Hematopoietic multipotent progenitor cell treated with erythropoietin and hydrocortisone succinate and interleukin-3 and kit ligand, for 8 days (in vitro differentiated cells): ENCODE results near the gene MACROH2A1.

Experiments used
- DNase-seq: peaks from one replicate; pipeline ENCODE4 v3.0.0-alpha.2; 2015

Gene MACROH2A1

DNA sequence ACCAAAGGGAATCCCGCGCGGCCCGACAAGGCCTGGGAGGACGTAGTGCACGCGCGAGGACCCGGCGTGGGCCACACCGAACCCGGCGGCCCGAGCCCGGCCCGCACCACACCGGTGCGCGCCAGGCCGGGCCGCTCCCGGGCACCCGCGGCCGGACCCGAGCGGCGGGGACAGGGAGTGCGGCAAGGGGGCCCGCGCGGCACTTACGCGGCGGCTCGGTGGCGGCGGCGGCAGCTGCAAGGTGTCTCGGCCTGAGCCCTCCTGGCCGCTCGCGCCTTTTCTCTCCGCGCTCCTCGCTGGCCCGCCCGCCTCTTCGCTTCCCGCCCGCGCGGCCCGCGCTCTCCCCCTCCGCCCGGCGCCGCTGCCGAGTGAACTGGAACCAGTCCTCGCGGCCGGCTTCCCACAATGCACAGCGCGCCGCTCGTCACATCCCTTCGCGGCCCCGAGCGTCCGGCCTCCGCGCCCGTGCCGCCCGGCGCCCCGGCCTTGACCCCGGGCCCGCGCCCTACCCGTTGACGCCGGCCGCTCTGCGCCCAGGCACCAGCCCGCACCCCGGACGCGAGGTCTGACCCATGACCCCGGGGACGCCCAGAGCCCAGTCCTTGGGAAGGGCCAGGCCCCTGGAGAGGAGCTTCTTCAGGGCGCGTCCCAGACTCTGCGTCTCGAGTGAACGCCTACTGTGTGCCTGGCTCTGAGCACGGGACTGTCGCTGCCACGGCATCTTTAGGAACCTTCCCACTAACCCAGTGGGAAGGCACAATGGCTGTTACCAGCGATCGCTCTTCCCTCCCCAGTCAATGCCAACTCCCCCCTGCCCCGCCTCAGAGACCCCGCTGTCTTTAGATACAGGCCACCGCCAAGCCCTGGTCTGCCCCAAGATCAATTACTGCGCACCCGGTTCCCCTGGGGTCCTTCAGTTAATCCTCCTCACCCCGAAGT is at the start of gene MACROH2A1:
Gene MACROH2A1 (minus strand): TSS at position 377 of the 939 bp plus-strand sequence. CDS start 10,138 bp downstream, outside the sequence.
- DNase-seq: peak; percentile 84

DNA sequence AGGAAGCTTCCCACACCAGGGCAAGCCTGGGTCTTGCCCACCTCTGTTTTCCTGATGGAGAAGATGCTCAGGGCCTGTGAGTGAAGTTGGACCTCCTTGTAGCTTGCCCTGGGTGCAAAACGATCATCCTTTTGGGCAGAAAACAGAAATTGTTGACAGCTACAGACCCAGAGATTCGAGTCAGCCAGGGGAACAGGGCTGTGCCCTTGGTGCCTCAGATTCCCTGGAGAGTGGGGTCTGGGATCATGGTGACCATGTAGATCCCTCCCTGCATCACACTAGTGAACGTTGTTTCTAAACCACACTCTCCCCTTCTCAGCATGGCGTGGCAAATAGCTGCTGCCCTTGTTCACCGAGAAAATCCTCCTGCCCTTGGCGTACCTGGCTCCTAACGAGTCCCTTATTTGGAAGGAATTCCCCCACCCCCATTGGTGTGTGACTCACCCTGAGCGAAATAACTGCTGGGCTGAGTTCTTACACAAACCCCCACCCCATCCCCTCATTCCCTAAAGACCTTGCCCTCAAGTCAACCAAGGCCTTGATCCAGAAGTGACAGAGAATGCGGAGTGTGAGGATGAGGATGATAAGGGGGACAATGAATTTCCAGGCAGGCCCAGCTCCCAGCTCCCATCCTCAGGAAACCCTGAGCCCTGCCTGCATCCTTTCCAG is 49.2 kb upstream of the MACROH2A1 start:
- no peak for DNase-seq

DNA sequence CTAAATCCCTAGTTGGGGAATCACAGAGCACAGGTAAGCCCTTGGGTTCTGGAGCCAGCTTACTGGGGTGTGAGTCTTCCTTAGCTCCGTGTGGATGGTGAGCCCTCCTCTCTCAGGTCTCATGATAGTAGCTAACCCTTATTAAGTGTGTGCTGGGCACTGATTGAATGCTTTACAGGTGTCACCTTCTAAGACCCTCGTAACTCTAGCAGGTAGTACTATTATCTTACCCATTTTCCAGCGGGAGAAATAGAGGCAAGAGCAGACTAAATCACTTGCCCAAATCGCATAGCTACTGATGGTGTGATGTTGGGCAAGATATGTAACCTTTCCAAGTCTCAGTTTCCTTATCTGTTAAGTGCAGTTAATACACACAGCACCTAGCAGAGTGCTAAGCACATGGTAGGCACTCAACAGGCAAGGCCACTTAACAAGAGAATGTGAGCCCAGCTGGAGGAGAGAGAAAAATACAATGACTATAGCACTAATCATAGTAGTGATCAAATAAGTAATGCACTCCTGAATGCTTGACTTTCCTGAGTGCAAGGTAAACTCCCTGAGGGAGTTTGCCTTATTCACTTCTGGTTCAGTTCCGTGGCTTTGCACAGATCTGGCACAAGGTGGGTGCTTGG is 48.4 kb upstream of the MACROH2A1 start, which contains the start of gene DCANP1:
Gene DCANP1 (minus strand): TSS at position 51 of the 632 bp plus-strand sequence. CDS start 240 bp downstream, outside the sequence.
- no peak for DNase-seq

DNA sequence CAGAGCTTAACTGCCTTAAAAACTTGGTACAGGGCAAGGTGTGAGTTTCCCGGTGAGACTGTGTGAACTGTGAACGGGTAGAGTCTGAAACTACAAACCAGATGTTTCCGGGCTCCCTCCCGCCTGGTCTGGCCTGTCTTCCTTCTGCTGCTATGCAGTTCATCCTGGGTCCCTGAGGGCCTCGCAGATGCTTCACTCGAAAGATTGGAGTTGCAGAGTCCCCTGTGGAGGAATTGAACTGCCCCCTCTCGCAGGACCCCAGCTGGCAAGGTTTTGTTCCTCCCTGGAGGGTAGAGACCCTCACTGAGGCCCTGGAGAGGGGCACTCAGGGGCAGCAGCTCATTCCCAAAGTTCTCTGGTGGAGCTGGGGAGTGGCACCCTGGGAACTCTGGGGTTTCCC is 47.6 kb upstream of the MACROH2A1 start:
- no peak for DNase-seq

DNA sequence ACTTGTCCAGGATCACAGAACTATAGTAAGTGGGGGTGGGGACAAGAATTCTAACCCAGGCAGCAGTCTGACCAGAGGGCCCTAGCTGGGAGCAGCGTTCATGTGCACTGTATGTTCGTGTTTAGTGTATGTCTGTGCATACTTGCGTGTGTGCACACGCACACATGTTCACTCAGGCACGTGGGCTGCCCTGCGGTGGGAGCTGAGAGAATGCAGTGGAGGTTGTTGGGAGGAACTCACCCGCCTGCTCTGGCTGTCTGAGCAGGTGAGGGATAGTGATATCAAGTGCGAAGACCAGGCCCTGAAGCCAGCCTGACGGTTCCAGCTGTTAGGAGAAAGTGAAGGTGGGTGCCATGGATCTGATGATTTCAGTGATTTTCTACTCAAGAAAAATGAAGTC is 47.2 kb upstream of the MACROH2A1 start:
- DNase-seq: no peak

DNA sequence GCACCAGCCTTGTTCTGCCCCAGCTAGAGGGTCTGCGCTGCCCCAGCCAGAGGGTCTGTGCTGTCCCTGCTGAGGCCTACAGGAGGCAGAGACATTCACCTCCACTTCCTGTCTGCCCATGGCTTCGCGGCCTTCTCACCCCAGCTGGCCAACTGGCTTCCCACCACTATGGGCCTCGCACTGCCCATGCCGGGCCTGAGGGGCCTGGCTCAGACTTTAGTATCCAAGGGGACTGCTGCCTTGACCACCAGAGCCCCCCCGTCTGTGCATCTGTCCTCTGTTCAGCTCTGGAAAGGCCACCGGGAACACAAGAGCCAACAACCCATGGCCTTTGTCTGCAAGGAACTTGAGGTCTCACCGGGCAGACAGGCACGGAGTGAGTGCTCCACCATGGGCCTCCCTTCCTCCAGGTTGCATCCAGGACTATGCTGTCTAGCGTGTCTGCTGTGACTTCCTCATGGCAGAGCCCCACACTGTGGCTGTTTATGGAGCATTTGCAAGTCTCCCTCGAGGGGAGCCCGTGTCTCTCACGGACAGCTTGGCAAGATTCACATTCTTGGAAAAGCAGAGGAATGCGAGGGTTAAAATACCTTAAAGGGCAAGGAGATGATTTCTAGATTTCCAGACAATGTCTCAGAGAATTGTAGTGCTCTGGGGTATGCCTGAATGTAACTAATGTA is 46.4 kb upstream of the MACROH2A1 start:
- DNase-seq: no peak

DNA sequence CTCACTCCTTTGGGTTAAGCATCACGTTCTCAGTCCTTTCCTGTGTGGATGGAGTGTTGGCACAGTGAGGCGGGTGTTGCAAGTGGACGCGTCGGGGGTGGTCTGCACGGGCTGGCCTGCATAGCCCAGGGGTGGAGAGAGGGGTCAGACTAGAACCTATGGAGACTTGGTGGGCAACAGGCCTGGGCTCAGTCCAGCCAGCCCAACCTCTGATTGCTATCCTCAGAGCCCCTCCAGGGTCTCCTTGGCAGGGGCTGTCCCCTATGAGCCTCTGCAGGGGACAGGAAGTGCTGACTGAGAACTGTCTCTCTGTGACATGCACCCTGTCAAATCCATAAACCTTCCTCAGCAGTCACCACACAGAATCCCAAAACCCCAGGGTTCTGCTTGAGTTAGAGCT is 45.9 kb upstream of the MACROH2A1 start:
- no peak for DNase-seq

DNA sequence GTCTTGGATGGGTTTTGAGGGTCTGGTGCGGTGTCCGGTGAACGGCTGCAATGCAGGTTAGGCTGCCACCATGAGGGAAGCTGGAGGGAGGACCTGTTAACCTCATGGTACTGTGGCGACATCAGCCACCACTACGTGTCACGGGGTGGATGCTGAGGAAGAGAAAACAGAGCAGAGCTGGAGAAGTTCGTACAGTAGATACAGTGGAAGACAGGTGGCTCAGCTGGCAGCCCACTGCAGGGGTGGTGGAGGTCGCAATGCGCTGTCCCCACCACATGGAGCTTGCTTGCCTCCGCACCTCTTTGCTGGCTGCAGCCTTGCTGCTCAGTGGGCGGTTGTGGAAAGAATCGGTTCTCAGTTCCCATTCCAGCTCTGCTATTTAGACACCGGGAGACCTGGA is 45.3 kb upstream of the MACROH2A1 start:
- DNase-seq: no peak

DNA sequence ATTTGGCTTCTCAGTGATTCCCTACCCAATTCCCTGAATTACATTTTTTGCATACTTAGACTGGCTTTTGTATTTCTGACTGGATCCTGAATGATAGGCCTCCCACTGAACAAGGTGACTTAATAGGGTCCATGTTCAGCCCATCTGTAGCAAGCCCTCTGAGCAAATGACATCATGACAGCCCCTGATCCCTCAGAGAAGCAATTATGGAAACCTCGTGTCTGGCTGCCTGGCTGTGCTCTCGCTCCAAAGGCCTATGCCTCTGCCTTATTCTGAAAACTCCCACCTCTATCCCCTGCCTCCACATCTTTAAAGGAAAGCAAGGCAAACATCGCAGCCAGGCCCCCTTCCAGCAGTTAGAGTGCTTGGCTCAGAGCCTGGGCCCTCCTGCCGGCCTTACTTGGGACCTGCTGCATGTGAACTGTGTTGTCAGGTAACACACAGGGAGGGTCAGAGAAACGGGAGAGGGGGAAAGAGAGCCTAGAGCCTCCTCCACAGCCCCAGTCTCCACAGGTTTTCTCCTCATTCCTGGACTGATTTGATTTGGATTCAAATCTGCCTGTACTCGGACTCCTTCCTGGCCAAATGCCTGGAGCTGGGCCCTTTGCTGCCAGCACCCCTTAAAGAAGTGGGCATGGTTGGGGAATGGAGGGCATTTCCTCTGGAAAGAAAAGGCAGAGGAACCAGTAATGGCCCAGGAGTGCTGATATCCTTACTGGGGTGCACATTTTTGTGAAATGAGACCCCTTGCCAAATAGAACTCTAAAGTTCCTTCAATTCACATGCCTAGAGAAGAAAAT is 44.3 kb upstream of the MACROH2A1 start:
- no peak for DNase-seq

DNA sequence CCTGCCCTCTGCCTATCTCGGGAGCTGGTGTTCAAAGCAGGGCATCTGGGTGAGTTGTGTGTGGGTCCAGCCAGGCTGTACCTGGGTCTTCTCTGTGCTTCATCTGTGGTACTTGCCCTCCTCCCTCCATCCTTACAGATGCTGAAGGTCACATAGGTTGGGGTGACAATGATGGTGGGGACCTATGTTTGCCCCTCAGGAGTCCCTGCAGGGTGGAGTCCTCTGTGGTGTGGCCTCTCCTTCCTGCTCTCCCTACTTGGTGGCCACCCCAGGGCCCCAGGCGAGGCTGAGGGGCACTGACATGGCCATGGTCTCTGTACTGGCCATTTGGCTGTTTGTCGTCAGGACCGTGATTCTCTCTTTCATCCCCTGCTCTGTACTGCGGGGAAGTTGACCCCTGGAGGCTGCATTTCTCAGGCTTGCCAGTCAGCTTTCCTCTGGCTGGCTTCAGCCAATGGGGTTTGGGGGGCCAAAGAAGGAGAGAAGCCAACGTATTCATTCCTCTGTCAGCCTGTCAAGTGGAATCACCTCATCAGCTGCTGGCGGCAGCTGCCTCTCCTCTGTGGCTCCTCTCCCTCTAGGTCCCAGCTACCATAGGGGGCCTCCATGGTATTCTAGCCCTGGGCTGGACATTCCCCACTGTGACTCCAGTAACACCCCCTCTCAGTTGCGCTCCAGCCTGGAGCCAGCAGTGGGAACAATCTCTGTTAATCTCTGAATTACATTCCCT is 43.6 kb upstream of the MACROH2A1 start:
- no peak for DNase-seq

DNA sequence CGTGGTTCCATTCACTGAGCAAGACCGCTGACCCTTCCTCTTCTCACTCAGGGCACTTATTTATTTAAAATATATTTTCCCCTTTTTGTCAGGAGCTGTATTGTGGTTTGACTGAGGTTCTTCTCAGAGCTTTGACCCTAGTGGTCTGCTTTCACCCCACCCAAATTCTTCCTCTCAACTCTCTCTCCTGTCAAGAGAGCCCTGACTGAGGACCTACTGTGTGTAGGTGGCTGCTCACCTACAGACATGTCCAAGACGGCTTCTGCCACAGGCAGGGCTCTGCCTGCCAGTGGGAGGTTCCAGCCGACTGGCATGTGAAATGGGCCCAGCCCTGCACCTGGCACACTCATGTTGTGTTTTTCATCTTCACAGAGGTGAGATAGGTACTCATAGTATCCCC is 42.9 kb upstream of the MACROH2A1 start:
- no peak for DNase-seq

DNA sequence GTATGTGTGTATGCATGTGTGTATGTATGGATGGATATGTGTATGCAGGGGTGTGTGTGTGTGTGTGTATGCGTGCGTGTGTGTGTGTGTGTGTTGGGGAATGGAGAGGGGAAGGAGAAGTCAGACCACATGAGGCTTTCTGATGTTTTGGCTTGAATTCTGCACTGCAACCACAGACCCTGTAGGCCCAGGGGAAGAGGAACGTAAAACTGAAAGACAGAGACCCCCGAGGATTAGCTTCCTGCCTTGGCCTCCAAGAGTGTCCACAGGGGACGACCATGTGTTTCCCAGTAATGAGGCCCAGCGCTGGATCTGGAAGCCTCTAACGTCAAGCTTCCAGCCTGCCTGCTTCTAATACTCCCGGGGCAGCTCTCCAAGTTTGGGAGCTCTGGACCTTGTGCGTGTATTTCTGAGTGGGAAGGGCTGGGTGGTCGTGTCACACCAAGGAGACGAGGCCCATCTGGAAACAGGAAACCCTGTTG is 42.4 kb upstream of the MACROH2A1 start:
- DNase-seq: no peak

DNA sequence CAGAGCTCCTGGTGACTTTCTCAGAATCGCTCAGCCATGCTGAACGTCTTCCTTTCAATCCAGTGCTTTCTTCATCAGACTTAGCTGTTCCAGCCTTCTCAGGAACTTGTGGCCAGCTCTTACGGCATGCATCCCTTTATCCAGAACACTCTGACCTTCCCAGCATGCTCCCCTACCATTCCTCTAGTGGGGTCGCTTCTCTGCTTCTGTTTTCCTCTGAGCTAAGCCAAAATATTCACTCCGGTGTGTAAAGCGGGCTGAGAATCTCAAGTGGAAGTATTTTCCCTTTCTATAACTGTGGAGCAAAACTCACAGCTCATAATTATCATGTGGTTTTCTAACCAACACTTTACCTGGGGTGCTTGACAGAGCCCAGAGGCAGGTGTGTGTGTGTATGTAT is 41.9 kb upstream of the MACROH2A1 start:
- no peak for DNase-seq

DNA sequence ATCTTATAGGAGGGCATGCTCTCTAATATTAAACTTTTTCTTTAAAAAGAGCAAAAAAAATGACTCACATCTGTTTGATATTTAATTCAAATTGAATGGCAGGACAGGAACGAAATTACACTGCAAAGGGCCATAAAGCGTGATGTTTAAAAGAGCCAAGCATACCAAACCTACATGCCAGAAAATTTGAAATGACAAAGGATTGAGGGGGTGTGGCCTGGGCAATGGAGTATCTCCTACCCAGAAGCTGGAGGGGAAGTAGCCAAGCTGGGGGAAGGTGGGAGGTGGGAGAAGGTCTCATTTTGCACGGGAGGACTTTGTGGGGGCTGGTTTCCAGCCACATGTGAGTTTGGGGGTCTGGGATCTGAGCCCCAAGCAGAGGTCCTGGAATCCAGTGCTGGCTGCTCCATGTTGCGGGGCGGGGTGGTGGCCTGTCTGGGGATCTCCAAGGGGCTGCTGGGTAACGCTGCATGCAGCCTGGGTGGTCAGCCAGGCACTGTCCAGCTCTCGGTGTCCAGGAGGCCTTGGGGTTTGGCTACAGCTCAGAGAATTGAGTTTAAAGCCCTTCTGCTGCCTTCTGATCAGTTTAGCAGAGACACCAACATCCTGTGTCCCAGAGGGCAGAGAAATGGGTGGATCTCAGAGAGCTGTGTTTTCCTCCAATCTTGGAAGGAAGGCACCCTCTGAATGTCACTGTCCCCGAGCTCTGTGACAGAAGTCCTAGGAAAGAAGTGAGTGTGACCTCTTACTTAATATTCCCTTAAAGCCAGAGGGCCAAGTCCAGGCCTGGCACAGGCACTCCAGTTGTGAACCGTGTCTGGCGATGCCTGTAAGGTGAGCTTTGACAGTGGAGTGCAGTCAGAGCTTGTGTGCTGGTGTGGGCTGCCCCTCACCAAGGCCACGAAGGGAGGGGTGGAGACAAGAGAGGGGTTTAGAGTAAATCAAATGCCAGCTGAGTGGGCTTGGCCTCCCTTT is 40.5 kb upstream of the MACROH2A1 start:
- no peak for DNase-seq

DNA sequence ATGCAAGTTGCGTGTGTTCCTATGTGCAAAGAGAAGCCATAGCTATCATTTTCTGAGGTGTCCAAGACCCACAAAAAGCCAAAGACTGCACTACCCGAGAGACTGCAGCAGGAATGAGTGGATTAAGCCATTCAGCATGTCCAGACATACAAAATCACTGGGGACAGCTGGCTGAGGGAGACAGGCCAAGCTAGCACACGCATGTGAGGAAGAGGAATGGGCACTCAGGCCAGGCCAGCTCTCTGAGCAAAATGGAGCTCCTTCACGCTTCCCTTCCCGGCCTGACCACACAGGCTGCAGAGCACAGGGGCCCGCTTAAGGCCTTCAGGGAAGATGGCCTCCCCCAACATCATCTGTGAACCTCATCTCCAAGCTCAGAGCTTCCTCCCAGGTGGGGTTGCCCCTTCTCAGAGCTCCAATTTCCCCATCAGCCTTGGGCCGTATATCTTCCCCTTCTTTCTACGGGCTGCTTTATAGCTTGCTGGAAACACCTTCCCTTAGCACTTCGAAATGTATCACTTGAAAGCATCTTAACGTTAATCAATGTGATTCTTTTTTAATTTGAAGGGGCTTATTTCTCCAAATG is 39.7 kb upstream of the MACROH2A1 start:
- no peak for DNase-seq

DNA sequence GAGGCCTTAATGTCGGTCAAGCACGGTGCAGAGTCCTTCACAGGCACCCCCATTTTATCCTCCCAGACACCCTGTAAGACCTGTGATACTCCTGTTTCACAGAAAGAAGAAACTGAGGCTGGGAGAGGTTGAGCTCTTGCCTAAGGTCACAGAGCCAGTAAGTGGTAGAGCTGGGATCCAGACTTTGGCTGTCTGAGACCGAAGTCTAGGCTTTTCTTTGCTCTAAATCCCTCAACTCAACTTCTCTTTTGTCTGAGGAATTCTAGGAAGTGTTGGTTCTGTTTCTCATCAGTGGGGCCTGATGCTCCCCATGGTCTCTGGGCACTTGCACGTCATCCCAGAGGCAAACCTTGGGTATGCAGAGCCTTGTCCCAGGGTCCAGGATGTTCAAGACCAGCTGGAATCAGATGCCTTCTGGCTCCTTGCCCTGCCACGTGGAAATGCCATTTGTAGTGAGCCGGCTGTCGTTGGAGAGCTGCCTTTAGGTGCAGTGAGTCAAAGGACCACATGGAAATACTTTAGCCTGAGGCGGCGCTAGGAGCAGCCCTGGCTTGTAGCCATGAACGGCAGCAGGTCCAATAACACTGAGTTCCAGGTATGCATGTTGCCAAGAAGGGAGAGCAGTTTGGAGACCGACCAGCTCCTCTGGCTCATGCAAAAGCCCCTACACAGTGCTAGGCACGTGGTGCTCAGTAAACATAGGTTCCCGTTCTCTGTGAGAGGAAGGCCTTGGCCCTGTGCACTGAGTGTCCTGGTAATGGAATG is 38.9 kb upstream of the MACROH2A1 start:
- no peak for DNase-seq

DNA sequence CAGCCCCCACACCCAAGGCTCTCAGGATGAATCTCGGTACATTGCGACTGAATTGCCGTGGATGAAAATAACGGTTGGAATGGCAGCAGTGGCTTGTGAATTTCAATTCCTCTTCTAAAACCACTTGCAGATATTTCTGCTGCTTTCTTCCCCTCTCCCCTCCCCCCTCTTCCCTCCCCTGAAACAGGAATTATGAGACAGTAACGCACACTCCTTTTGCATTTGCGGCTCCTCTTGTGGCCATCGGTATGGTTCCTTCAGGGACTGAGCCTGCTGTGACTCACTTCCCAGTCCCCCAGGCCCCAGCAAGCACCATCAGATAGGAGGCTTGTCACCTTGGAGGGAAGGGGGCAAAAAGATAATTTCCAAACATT is 38.4 kb upstream of the MACROH2A1 start:
- DNase-seq: no peak

DNA sequence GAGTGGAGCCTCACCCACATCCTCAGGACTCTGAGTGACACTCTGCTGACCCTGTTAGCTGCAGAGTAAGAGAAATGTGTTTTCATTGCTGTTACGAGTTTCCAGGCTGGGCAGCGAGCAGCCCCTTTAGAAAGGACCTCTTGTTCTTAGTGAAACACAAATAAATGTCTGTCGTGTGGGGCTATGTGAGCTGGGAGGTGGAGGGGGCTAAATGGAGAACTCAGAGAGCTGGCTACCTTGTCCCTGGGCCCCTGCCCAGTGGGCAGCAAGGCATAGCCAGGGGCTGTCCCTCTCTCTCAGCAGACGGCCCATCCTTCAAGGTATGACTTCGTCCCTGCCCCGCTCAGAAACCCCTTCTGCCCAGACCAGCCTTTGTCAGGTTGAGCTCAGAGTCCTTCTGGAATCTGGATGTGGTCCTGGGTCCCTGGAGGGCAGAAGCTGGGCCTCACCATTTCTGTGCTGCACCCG is 38.0 kb upstream of the MACROH2A1 start:
- DNase-seq: no peak
